Stimulated activated memory B cell treated with anti-CD40 and anti-IgM and Interleukin-4, amounts not matched to agents 10 μg/mL and 1 μg/mL and 100 μg/mL, for 72 hours (primary cell): ENCODE measurements around the gene S1PR5.
"Not testable (repeated sequence)": the region's sequence is repeated elsewhere in the genome, so short reads cannot be mapped to it uniquely, and the experiment has no call there.

ENCODE experiments used
- ATAC-seq: fragments of 150-1000 bp; cut with Tn5 transposase; 2 replicates; pipeline ENCODE4 v1.10.0; 2021
- H3K27ac Mint-ChIP-seq: one replicate; pipeline ENCODE4 v1.8.0; 2022; ENCODE audit warnings: mild to moderate bottlenecking, mixed read lengths
- H3K27me3 Mint-ChIP-seq: one replicate; pipeline ENCODE4 v1.8.0; 2022; ENCODE audit warnings: mixed read lengths
- H3K36me3 Mint-ChIP-seq: one replicate; pipeline ENCODE4 v1.8.0; 2022; ENCODE audit warnings: mixed read lengths
- H3K4me1 Mint-ChIP-seq: one replicate; pipeline ENCODE4 v1.8.0; 2022; ENCODE audit warnings: mixed read lengths
- H3K4me3 Mint-ChIP-seq: one replicate; pipeline ENCODE4 v1.8.0; 2022; ENCODE audit warnings: mild to moderate bottlenecking, moderate library complexity, mixed read lengths
- H3K9me3 Mint-ChIP-seq: one replicate; pipeline ENCODE4 v1.8.0; 2022; ENCODE audit warnings: mixed read lengths

Gene S1PR5

DNA sequence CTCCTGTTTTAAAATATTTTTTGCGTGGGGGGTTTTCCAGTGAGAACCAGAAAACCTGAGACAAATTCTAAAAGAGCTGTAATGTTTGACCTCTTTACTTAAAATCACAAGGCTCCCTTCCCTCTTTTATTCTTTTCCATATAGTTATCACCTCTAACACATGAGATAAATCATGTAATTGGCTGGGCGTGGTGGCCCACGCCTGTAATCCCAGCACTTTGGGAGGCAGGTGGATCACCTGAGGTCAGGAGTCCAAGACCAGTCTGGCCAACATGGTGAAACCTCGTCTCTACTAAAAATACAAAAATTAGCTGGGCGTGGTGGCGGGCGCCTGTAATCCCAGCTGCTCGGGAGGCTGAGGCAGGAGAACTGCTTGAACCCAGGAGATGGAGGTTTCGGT, 33.8 kb upstream of the S1PR5 start:
- Mint-ChIP-seq H3K36me3 (peaks cover 47% of the 10 kb centered on the region), H3K4me1 (peaks cover 42% of the 10 kb centered on the region)
- not testable (repeated sequence) for H3K27ac Mint-ChIP-seq, ATAC-seq, H3K27me3 Mint-ChIP-seq, H3K9me3 Mint-ChIP-seq, H3K4me3 Mint-ChIP-seq

DNA sequence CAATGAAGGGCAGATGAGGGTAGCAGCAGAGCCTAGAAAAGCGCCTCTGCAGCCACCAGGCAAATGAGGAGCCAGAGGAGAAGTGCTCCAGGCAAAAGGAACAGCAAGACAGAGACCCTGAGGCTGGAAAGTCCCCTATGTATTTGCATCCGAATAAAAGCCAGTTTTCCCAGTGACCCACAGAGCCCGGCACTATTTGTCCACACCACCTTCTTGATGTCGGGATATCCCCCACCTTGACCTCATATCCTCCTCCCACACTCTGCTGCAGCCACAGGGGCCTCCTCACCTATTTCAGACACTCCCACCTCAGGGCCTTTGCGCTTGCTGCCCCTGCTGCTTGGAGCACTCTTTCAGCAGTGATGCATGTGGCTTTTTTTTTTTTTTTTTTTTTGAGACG, 33.1 kb upstream of the S1PR5 start:
- Mint-ChIP-seq H3K4me1 (peaks cover 36% of the 10 kb centered on the region), H3K9me3 (no peaks in the 10 kb centered on the region), H3K27ac (peak overlapping the region; percentile 44), H3K36me3 (peaks cover 47% of the 10 kb centered on the region), H3K27me3 (no peaks in the 10 kb centered on the region), H3K4me3 (no peak overlapping the region)
- ATAC-seq: no peak

DNA sequence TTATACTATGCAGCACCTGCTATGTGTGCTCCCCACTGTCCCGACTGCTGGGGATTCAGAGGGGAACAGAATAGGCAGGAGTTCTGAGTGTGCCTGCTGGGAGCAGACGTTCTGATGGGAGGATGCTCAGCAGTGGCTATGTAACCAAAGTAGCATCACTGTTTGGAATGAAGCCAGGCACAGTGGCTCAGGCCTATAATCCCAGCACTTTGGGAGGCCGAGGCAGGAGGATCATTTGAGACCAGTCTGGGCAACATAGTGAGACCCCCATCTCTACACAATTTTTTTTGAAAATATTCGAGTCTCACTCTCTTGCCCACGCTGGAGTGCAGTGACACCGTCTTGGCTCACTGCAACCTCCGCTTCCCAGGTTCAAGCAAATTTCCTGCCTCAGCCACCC, 32.5 kb upstream of the S1PR5 start:
- Mint-ChIP-seq H3K27ac (peak overlapping the region; percentile 44), H3K36me3 (peaks cover 47% of the 10 kb centered on the region), H3K9me3 (no peaks in the 10 kb centered on the region), H3K4me3 (no peak overlapping the region), H3K27me3 (no peaks in the 10 kb centered on the region), H3K4me1 (peaks cover 36% of the 10 kb centered on the region)
- no peak for ATAC-seq

DNA sequence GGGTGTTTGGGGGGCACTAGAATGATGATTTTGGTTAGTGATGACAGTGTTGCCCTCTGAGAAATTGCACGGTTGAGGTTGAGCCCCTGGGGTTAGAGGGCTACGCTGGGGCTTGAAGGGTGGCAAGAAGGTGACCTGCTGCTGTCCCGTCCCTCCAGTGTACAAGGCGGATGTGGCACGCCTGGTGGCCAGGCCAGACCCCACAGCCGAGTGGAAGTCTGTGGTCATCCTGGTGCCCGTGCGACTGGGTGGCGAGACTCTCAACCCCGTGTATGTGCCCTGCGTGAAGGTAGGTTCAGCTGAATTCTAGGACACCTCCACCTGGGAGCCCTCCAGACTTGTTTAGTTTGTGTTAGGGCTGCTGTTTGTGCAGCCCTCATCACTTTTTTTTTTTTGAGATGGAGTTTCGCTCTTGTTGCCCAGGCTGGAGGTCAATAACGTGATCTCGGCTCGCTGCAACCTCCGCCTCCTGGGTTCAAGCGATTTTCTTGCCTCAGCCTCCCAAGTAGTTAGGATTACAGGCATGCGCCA, 31.6 kb upstream of the S1PR5 start:
- peaks cover 42% of the 10 kb centered on the region for H3K36me3 Mint-ChIP-seq
- ATAC-seq: no peak
- H3K27ac Mint-ChIP-seq: no peak overlapping the region
- no peaks in the 10 kb centered on the region for H3K27me3 Mint-ChIP-seq
- H3K9me3 Mint-ChIP-seq: no peaks in the 10 kb centered on the region
- peaks cover 32% of the 10 kb centered on the region for H3K4me1 Mint-ChIP-seq
- no peak overlapping the region for H3K4me3 Mint-ChIP-seq

DNA sequence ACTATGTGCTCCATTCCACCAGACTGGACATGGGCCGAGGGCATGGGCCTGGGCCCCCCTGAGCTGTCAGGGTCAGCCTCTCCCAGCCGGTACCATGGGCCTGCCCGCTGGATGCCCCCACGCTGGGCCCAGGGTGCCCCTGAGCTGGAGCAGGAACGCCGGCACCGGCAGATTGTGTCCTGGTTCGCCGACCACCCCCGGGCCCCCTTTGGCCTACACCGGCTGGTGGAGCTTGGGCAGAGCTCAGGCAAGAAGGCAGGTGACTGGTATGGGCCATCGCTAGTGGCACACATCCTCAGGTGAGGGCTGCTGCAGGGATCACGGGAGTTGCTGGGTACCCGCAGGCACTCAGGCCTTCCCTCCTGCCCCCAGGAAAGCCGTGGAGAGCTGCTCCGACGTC, 29.6 kb upstream of the S1PR5 start:
- H3K4me1 Mint-ChIP-seq: peaks cover 18% of the 10 kb centered on the region
- H3K27ac Mint-ChIP-seq: no peak overlapping the region
- peaks cover 22% of the 10 kb centered on the region for H3K36me3 Mint-ChIP-seq
- ATAC-seq: no peak
- no peaks in the 10 kb centered on the region for H3K9me3 Mint-ChIP-seq
- H3K4me3 Mint-ChIP-seq: no peak overlapping the region
- H3K27me3 Mint-ChIP-seq: no peaks in the 10 kb centered on the region

DNA sequence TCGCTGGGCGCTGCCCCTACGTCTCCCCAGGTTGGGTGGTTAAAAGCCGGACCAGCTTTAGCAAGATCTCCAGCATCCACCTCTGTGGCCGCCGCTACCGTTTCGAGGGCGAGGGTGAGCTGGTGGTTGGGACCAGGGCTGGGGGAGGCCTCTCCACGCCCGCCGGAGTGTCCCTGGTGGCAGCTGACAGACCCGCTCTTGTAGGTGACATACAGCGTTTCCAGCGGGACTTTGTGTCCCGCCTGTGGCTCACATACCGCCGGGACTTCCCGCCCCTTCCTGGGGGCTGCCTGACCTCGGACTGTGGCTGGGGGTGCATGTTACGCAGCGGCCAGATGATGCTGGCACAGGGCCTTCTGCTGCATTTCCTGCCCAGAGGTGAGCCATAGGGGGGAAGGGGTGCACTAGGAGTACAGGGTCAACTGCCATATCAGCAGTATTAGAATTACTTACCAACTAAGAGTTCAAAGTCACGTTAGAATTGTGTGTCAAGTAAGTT, 27.6 kb upstream of the S1PR5 start:
- Mint-ChIP-seq H3K9me3 (no peaks in the 10 kb centered on the region), H3K27me3 (peaks cover 11% of the 10 kb centered on the region), H3K36me3 (peaks cover 11% of the 10 kb centered on the region), H3K4me1 (peaks cover 11% of the 10 kb centered on the region), H3K4me3 (peak overlapping the region; percentile 81), H3K27ac (peak overlapping the region; percentile 83)
- ATAC-seq: no peak

DNA sequence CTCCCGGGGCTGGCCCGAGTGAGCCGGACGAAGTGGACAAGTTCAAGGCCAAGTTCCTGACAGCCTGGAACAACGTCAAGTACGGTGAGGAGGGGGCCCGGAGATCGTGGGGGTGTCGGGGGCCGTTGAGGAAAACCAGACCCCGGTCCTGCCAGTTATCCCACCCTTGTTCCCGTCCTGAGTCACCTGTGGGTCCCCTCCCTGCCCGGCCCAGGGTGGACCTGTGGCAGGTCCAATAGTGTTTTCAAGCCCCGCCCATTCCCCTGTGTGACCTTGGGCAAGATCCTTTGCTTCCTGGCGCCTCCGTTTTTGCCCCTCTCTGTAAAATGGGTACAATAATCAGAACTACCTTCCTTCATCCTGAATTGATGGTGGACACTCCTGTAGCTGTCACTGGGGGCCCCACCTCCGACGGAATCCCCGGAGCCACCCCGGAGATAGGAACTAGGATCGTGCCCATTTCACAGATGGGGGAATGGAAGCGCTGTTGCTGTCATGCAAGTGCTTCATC, 27.1 kb upstream of the S1PR5 start:
- H3K4me1 Mint-ChIP-seq: peaks cover 11% of the 10 kb centered on the region
- peak overlapping the region; percentile 81 for H3K4me3 Mint-ChIP-seq
- H3K27ac Mint-ChIP-seq: peak overlapping the region; percentile 83
- no peaks in the 10 kb centered on the region for H3K9me3 Mint-ChIP-seq
- peak; percentile 42 for ATAC-seq
- H3K27me3 Mint-ChIP-seq: peaks cover 16% of the 10 kb centered on the region
- peaks cover 11% of the 10 kb centered on the region for H3K36me3 Mint-ChIP-seq

DNA sequence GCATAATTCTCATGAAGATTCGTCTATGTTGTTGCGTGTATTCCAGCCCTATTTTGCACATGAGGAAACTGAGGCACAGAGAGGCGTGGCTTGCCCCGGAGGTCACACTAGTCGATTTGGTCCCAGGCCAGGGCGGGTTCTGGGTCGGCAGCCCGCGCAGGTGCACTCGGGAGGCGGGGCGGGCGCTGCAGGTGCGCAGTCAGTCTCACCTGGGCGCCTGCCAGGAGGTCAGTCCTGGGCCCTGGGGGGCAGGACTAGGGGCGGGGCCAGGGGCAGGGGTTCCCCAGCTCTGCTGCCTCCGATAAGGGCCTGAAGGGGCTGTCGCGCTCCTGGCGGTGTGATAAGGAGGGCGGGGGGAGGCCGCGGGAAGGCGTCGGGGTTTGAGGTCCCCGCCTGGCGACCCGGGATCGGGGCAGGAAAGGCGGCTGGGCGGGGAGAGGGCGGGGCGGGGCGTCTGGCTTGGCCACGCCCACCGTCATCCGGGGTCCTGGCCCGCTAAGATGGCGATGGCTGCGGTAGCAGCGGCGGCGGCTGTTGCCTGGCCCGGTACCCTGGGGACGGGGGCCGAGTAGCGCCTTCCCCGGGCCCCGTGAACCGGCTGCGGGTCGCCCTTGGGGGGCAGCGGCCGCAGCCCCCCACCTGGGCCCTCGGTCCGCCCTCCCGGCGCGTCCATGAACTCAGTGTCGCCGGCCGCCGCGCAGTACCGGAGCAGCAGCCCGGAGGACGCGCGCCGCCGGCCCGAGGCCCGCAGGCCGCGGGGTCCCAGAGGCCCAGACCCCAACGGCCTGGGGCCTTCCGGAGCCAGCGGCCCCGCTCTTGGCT, 26.4 kb upstream of the S1PR5 start, which contains the start of gene ATG4D:
TSS of gene ATG4D (plus strand) at position 485 of the 822 bp plus-strand sequence. CDS start at position 672, 187 bp downstream.
- peaks cover 11% of the 10 kb centered on the region for H3K4me1 Mint-ChIP-seq
- H3K27me3 Mint-ChIP-seq: peaks cover 23% of the 10 kb centered on the region
- peaks cover 6% of the 10 kb centered on the region for H3K36me3 Mint-ChIP-seq
- H3K4me3 Mint-ChIP-seq: peak within 1 kb of the TSS; percentile 82
- H3K27ac Mint-ChIP-seq: peak within 1 kb of the TSS; percentile 83
- ATAC-seq: peak; percentile 93
- H3K9me3 Mint-ChIP-seq: no peaks in the 10 kb centered on the region

DNA sequence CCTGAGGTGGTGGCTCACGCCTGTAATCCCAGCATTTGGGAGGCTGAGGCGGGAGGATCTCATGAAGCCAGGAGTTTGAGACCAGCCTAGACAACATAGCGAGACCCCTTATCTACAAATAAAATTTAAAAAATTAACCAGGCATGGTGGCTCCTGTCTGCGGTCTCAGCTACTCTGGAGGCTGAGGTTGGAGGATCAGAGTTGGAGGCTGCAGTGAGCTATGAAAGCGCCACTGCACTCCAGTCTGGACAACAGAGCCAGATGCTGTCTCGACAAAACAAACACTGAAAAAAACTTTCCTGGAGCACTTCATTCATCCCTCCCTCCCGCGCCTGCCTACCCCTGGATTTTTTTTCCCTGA, 25.8 kb upstream of the S1PR5 start:
- no peak for ATAC-seq
- peak overlapping the region; percentile 82 for H3K4me3 Mint-ChIP-seq
- H3K4me1 Mint-ChIP-seq: peaks cover 11% of the 10 kb centered on the region
- peak overlapping the region; percentile 83 for H3K27ac Mint-ChIP-seq
- no peaks in the 10 kb centered on the region for H3K9me3 Mint-ChIP-seq
- H3K27me3 Mint-ChIP-seq: peaks cover 28% of the 10 kb centered on the region
- H3K36me3 Mint-ChIP-seq: no peaks in the 10 kb centered on the region

DNA sequence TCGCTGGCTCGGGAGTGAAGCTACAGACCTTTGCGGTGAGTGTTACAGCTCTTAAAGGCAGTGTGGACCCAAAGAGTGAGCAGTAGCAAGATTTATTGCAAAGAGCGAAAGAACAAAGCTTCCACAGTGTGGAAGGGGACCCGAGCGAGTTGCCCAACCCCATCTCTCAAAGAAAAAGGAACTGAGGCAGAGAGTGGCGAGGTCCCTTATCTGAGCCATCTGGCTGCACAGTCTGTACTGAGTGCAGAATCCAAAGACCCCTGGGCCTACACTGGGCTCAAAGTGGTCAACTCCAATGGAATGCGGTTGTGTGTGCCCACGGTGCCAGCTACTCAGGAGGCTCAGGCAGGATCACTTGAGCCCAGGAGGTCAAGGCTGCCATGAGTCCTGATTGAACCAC, 21.8 kb upstream of the S1PR5 start:
- not testable (repeated sequence) for H3K4me3 Mint-ChIP-seq, H3K27ac Mint-ChIP-seq, H3K4me1 Mint-ChIP-seq, H3K36me3 Mint-ChIP-seq, H3K9me3 Mint-ChIP-seq, ATAC-seq
- H3K27me3 Mint-ChIP-seq: peaks cover 39% of the 10 kb centered on the region

DNA sequence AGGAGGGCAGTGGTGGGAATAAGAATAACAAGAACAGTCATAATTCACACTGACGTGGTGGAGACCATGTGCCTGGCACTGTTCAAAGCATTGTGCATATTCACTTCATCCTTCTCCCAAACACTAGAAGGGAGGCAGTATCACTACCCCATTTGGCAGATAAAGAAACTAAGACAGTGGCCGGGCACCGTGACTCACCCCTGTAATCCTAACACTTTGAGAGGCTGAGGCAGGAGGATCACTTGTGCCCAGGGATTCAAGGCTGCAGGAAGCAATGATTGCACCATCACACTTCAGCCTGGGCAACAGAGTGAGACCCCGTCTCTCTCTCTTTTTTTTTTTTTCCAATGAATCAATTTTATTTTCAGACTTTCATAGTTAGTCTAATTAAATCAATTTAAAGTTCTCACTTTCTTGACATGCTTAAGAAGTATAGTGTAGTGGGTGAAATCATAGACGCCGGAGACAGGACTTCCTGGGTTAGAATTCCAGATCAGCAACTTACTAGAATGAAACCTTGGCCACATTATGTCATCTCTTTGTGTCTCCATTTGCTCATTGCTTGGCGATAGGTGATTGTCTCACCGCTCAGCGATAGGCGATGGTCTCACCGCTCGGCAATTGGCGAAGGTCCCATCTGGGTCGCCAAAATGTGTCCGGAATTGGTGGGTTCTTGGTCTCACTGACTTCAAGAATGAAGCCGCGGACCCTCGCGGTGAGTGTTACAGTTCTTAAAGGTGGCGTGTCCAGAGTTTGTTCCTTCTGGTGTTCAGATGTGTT, 21.1 kb upstream of the S1PR5 start:
- Mint-ChIP-seq H3K4me3 (no peak overlapping the region), H3K9me3 (no peaks in the 10 kb centered on the region), H3K36me3 (no peaks in the 10 kb centered on the region), H3K27ac (no peak overlapping the region), H3K4me1 (no peaks in the 10 kb centered on the region), H3K27me3 (peaks cover 39% of the 10 kb centered on the region)
- no peak for ATAC-seq

DNA sequence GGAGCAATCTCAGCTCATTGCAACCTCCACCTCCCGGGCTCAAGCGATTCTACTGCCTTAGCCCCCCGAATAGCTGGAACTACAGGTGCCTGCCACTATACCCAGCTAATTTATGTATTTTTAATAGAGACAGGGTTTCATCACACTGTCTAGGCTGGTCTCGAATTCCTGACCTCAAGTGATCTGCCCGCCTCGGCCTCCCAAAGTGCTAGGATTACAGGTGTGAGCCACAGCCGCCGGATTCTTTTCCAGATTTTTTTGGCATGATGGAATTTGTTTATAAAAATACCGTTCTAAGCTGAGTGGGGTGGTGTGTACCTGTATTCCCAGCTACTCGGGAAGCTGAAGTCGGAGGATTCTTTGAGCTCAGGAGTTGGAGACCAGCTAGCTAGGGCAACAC, 20.4 kb upstream of the S1PR5 start:
- no peaks in the 10 kb centered on the region for H3K9me3 Mint-ChIP-seq
- peaks cover 42% of the 10 kb centered on the region for H3K27me3 Mint-ChIP-seq
- ATAC-seq: no peak
- H3K4me1 Mint-ChIP-seq: no peaks in the 10 kb centered on the region
- H3K36me3 Mint-ChIP-seq: no peaks in the 10 kb centered on the region
- H3K27ac Mint-ChIP-seq: no peak overlapping the region
- H3K4me3 Mint-ChIP-seq: no peak overlapping the region

DNA sequence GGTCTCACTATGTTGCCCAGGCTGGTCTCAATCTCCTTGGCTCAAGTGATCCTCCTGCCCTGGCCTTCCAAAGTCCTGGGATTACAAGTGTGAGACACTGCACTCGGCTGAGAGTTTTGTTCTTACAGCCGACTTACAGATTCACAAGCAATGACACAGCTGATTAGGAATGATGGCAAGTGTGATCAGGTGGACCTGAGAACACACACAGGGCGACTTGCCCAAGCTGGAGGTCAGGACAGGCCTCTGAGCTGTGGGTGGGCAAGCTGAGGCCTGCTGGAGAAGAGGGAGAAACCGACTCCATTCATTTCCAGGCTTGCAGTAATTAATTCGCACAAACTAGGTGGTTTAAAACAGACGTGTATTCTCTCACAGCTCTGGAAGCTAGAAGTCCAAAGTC, 18.4 kb upstream of the S1PR5 start:
- Mint-ChIP-seq H3K4me3 (no peak overlapping the region), H3K27ac (no peak overlapping the region), H3K27me3 (peaks cover 49% of the 10 kb centered on the region), H3K4me1 (no peaks in the 10 kb centered on the region), H3K36me3 (no peaks in the 10 kb centered on the region), H3K9me3 (no peaks in the 10 kb centered on the region)
- no peak for ATAC-seq

DNA sequence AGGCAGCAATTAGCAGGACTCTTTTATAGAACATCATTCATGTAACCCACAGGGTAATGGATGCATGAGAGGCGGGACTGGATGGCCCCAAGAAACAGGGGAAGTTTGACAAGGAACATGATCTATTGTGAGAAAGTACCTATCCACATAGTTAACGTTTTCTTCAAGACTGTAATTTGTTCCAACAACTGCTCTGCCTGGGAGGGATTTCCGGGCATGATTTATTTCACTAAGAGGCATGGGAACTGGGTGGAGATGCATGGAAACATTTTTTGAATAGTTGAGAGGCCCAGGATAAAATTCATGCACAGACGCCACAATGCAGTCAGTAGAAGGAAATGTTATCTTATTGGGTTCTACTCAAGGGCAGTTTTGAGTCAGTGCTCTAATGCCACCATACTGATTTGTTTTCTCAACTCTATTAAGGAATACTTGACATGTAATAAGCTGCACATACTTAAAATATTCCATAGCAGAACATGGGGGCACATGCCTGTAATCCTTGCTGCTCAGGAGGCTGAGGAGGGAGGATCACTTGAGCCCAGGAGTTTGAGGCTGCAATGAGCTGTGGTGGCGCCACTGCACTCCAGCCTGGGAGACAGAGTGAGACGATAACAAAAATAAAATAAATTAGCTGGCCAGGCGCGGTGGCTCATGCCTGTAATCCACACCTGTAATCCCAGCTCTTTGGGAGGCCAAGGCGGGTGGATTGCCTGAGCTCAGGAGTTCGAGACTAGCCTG, 16.6 kb upstream of the S1PR5 start:
- no peaks in the 10 kb centered on the region for H3K9me3 Mint-ChIP-seq

DNA sequence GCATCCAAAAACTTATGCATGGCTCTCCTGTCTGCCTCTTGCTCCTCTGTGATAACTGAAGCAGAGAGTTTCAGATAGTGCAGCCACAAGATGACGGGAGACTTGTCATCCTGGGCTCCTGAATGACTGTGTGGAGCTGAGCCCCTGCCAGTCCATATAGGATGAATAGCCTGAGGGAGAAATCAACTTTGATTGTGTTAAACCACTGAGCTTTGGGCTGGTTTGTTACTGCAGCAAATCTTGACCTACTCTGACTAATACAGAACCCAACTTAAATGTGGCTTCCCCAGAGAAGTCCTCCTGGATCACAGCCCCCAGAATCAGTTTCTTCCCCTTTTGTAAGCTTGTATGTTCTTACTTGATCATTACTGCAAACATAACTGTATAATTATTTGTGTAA, 15.2 kb upstream of the S1PR5 start:
- H3K27ac Mint-ChIP-seq: no peak overlapping the region
- H3K36me3 Mint-ChIP-seq: no peaks in the 10 kb centered on the region
- peaks cover 22% of the 10 kb centered on the region for H3K27me3 Mint-ChIP-seq
- ATAC-seq: no peak
- no peak overlapping the region for H3K4me3 Mint-ChIP-seq
- no peaks in the 10 kb centered on the region for H3K4me1 Mint-ChIP-seq
- H3K9me3 Mint-ChIP-seq: peaks cover 3% of the 10 kb centered on the region

More for the DNA sequence above, 16.6 kb upstream of the S1PR5 start:
- Mint-ChIP-seq H3K27ac (no peak overlapping the region), H3K27me3 (peaks cover 31% of the 10 kb centered on the region), H3K36me3 (no peaks in the 10 kb centered on the region), H3K4me3 (no peak overlapping the region), H3K4me1 (no peaks in the 10 kb centered on the region)
- no peak for ATAC-seq
